K562 (cell line): ENCODE data around the gene TRUB1. TPM values are rescaled to one million over a fixed set of nuclear protein-coding genes. Genes with fewer than 3 reads are reported as not detected.

Experiments
- ATAC-seq: fragments of 200-7000 bp; cut with Tn5 transposase; 3 replicates; pipeline ENCODE4 v1.9.1; 2020; ENCODE audit warnings: moderate library complexity
- BruUV-seq: library from RNA; stranded (reverse); fragments of 400-500 nt; replicated peaks from 2 replicates; lab custom pipeline; 2021; lab: Mats Ljungman, UMichigan
- CTCF ChIA-PET: fragments of 300-600 bp; formaldehyde crosslinking; extraction: SDS; loops from one replicate; lab custom pipeline; 2021; ENCODE audit warnings: low intra/inter-chr PET ratio; lab: Yijun Ruan, JAX
- POLR2A ChIA-PET: fragments of 300-600, 350-650 bp; sonication (Branson Sonifier 250); formaldehyde crosslinking; extraction: SDS; loops from one replicate; lab custom pipeline; 2021; ENCODE audit warnings: antibody characterized with exemption, inconsistent platforms; lab: Yijun Ruan, JAX
- DNase-seq, 4 experiments: peaks; one replicate each; pipeline versions ENCODE4 v3.0.0 to v3.0.0-alpha.2; 2011 to 2018; ENCODE audit warnings: low spot score in 3 of 4, mixed read lengths in 3 of 4; ENCODE audit errors: extremely low read depth in 1 of 4
- FAIRE-seq: peaks from 2 replicates; lab custom pipeline; 2011; peaks lifted over from hg19 to GRCh38; lab: Jason Lieb, UNC
- H2AFZ ChIP-seq: 2 replicates; pipeline ENCODE4 v1.6.0; 2011; ENCODE audit warnings: low read depth, low read length, control low read depth, inconsistent platforms
- H3K27ac ChIP-seq: fragments of 200-600 bp; 3 replicates; pipeline ENCODE4 v1.8.0; 2011; ENCODE audit warnings: low read depth, mild to moderate bottlenecking, control low read depth, inconsistent platforms, low read length, moderate library complexity, mixed read lengths; ENCODE audit errors: extremely low read depth
- H3K27me3 ChIP-seq, 2 experiments: fragments of 300-600 bp in 1 of 2; 2 replicates in 1 of 2; 3 replicates in 1 of 2; pipeline versions ENCODE4 v1.6.0 to v1.8.0; 2011; ENCODE audit warnings: inconsistent platforms in 2 of 2, low read length in 2 of 2, mild to moderate bottlenecking in 1 of 2, mixed read lengths in 1 of 2, moderate library complexity in 1 of 2; ENCODE audit not compliant: control insufficient read depth in 2 of 2, insufficient read depth in 2 of 2
- H3K36me3 ChIP-seq: fragments of 300-600 bp; 3 replicates; pipeline ENCODE4 v1.8.0; 2011; ENCODE audit warnings: mild to moderate bottlenecking, low read length, inconsistent platforms; ENCODE audit not compliant: control insufficient read depth, insufficient read depth
- H3K4me1 ChIP-seq, 2 experiments: fragments of 200-600 bp in 1 of 2; replicated peaks in 1 of 2; 2 replicates in 1 of 2; 3 replicates in 1 of 2; pipeline versions ENCODE4 v1.5.1 to v1.8.0; 2011; ENCODE audit warnings: inconsistent platforms in 2 of 2, low read length in 2 of 2, mild to moderate bottlenecking in 1 of 2, mixed read lengths in 1 of 2, moderate library complexity in 1 of 2; ENCODE audit not compliant: control insufficient read depth in 2 of 2, insufficient read depth in 2 of 2
- H3K4me2 ChIP-seq: 2 replicates; pipeline ENCODE4 v1.6.1; 2011; ENCODE audit warnings: low read length, control low read depth, inconsistent platforms, mixed read lengths; ENCODE audit not compliant: insufficient read depth
- H3K4me3 ChIP-seq: fragments of 200-600 bp; sonication (generic), shearing (Covaris generic); 2 replicates; pipeline ENCODE4 v1.5.1; 2016; ENCODE audit warnings: control low read depth, inconsistent platforms
- H3K79me2 ChIP-seq: fragments of 200-600 bp; 3 replicates; pipeline ENCODE4 v1.8.0; 2011; ENCODE audit warnings: low read length, inconsistent platforms; ENCODE audit not compliant: control insufficient read depth, insufficient read depth
- H3K9ac ChIP-seq, 2 experiments: 2 replicates each; pipeline versions ENCODE4 v1.6.0 to v1.6.1; 2011; ENCODE audit warnings: low read depth in 2 of 2, low read length in 2 of 2, control low read depth in 1 of 2, inconsistent platforms in 1 of 2, mild to moderate bottlenecking in 1 of 2, mixed read lengths in 1 of 2; ENCODE audit not compliant: insufficient read depth in 1 of 2
- H3K9me1 ChIP-seq: one replicate; pipeline ENCODE4 v1.6.0; 2011; ENCODE audit warnings: inconsistent platforms, mild to moderate bottlenecking, low read length, moderate library complexity; ENCODE audit not compliant: control insufficient read depth, insufficient read depth
- H3K9me3 ChIP-seq: replicated peaks from 2 replicates; pipeline ENCODE4 v1.5.1; 2011; ENCODE audit warnings: low read depth, low read length, inconsistent platforms; ENCODE audit not compliant: control insufficient read depth, insufficient read depth
- H4K20me1 ChIP-seq: replicated peaks from 2 replicates; pipeline ENCODE4 v1.6.1; 2011; ENCODE audit warnings: low read length, inconsistent platforms, mixed read lengths; ENCODE audit not compliant: control insufficient read depth, insufficient read depth
- CBX1 ChIP-seq: sonication (generic); IDR thresholded peaks from 2 replicates; pipeline ENCODE4 v1.6.1; 2016; ENCODE audit warnings: antibody characterized with exemption, low read depth, mild to moderate bottlenecking
- CHCHD3 ChIP-seq: fragments of 250-450 bp; sonication (Bioruptor Pico); IDR thresholded peaks from 2 replicates; pipeline ENCODE4 v2.1.2; 2022; ENCODE audit warnings: mild to moderate bottlenecking
- E2F8 ChIP-seq: fragments of 450-650 bp; IDR thresholded peaks from 2 replicates; pipeline ENCODE4 v1.7.1; 2018; ENCODE audit warnings: mild to moderate bottlenecking, low read depth; ENCODE audit not compliant: partially characterized antibody
- ELF2 ChIP-seq: fragments of 250-450 bp; sonication (Bioruptor Pico); IDR thresholded peaks from 2 replicates; pipeline ENCODE4 v1.5.0; 2021; ENCODE audit warnings: mild to moderate bottlenecking
- FOS ChIP-seq: IDR thresholded peaks from 3 replicates; pipeline ENCODE4 v1.6.1; 2011; ENCODE audit not compliant: insufficient read length; ENCODE audit errors: extremely low read depth
- HMGN3 ChIP-seq: IDR thresholded peaks from 2 replicates; pipeline ENCODE4 v1.6.1; 2011; ENCODE audit warnings: borderline replicate concordance, low read depth, mild to moderate bottlenecking, mixed read lengths, low read length; ENCODE audit not compliant: insufficient read length; ENCODE audit errors: extremely low read depth
- HNRNPUL1 ChIP-seq: fragments of 200-400 bp; formaldehyde crosslinking; IDR thresholded peaks from 2 replicates; pipeline ENCODE4 v1.6.1; 2017; ENCODE audit warnings: low read length
- HSF4 ChIP-seq: fragments of 250-450 bp; sonication (Bioruptor Pico); IDR thresholded peaks from 2 replicates; pipeline ENCODE4 v2.1.2; 2022; ENCODE audit warnings: mild to moderate bottlenecking, moderate library complexity, borderline replicate concordance
- MAFF ChIP-seq: IDR thresholded peaks from 2 replicates; pipeline ENCODE4 v1.6.1; 2012; ENCODE audit warnings: low read length, improper control_type of control experiment
- MNT ChIP-seq, 2 experiments: fragments of 450-650 bp; conservative IDR thresholded peaks; 2 replicates each; pipeline ENCODE4 v1.6.1; 2017; ENCODE audit warnings: mild to moderate bottlenecking in 2 of 2, moderate library complexity in 2 of 2
- NCOA2 ChIP-seq, 2 experiments: fragments of 450-650 bp; IDR thresholded peaks; 2 replicates each; pipeline ENCODE4 v1.6.1; 2018; ENCODE audit warnings: mild to moderate bottlenecking in 2 of 2, moderate library complexity in 1 of 2; ENCODE audit not compliant: partially characterized antibody in 2 of 2
- PCBP1 ChIP-seq: fragments of 200-400 bp; formaldehyde crosslinking; IDR thresholded peaks from 2 replicates; pipeline ENCODE4 v1.6.1; 2018; ENCODE audit warnings: mild to moderate bottlenecking, low read depth, low read length; ENCODE audit not compliant: poor library complexity, severe bottlenecking
- PTBP1 ChIP-seq: fragments of 200-400 bp; formaldehyde crosslinking; IDR thresholded peaks from 2 replicates; pipeline ENCODE4 v1.6.1; 2017; ENCODE audit warnings: low read depth, low read length
- SRSF3 ChIP-seq: fragments of 200-400 bp; formaldehyde crosslinking; IDR thresholded peaks from 2 replicates; pipeline ENCODE4 v1.6.1; 2016; ENCODE audit warnings: mild to moderate bottlenecking, low read length, moderate library complexity; ENCODE audit not compliant: insufficient read depth
- ZNF277 ChIP-seq: fragments of 250-450 bp; sonication (Bioruptor Pico); IDR thresholded peaks from 2 replicates; pipeline ENCODE4 v1.8.0; 2022; ENCODE audit warnings: inconsistent platforms, mild to moderate bottlenecking, moderate library complexity, borderline replicate concordance
- ZNF655 ChIP-seq: fragments of 250-450 bp; sonication (Bioruptor Pico); IDR thresholded peaks from 2 replicates; pipeline ENCODE4 v1.5.0; 2021
- ZNF699 ChIP-seq: fragments of 250-450 bp; sonication (Bioruptor Pico); IDR thresholded peaks from 2 replicates; pipeline ENCODE4 v1.8.0; 2021; ENCODE audit warnings: mild to moderate bottlenecking, moderate library complexity; ENCODE audit not compliant: insufficient replicate concordance
- WGBS: fragments of 100-300 bp; shearing (Covaris generic); methylation state at CpG from one replicate; pipeline ENCODE4 v1.1.6; 2016; ENCODE audit warnings: low coverage, mixed read lengths; ENCODE audit not compliant: insufficient coverage; ENCODE audit errors: missing lambda C conversion rate; 5-methylcytosine and 5-hydroxymethylcytosine counted together
- in situ Hi-C: fragments of 300-500 bp; cut with MboI; formaldehyde crosslinking; loops from 4 replicates; pipeline ENCODE4 v1.15.0; 2018; ENCODE audit warnings: inconsistent platforms, mixed read lengths
- intact Hi-C: fragments of 100-400 bp; cut with micrococcal nuclease; formaldehyde crosslinking; loops from 2 replicates; pipeline ENCODE4 v1.14.2; 2022
- polyA plus RNA-seq, 8 experiments: library from polyadenylated mRNA; depleted of rRNA in 4 of 8; stranded (reverse) in 5 of 8; unstranded in 3 of 8; fragments of >200 nt; fragmentation: Nextera tagmentation in 2 of 8; fragmentation: Illumina TruSeq in 1 of 8; extraction: Ambion mirVana in 2 of 8; extraction: Trizol in 1 of 8; gene quantifications; 2 replicates each; pipeline versions ENCODE4 v1.2.1 to v1.2.3, GENCODE V29; 2011 to 2014; ENCODE audit warnings: inconsistent platforms in 1 of 8, missing spikeins in 1 of 8
- total RNA-seq, 7 experiments: library from RNA; depleted of rRNA in 6 of 7; stranded (reverse); fragments of >200 nt in 6 of 7; fragmentation: Illumina TruSeq in 2 of 7; extraction: Trizol in 2 of 7; gene quantifications; 2 replicates each; pipeline versions ENCODE4 v1.2.1 to v1.2.3, GENCODE V29; 2011 to 2021; ENCODE audit warnings: low replicate concordance in 1 of 7

TRUB1 gene
- total and polyA plus RNA-seq, 9 of the 15 experiments (the other 6 are each of a cell fraction or from before 2014, with no cell fraction given): 4.6 to 16.5 (median 11.5) TPM

- intact Hi-C loops (no loop called here), in situ Hi-C loops (no loop called here)
- Histone ChIP-seq H3K9me1 (no peaks in the 10 kb centered on the region), H3K27me3 (peaks cover 0 to 2% of the 10 kb centered on the region in 2 experiments; a peak in 1 of 5 replicates), H3K9ac (no peak overlapping the region), H3K4me1 (no peaks in the 10 kb centered on the region), H2AFZ (no peak overlapping the region), H3K36me3 (no peaks in the 10 kb centered on the region)
- POLR2A ChIA-PET: no interaction called here
- WGBS: 3% methylated on average over 3 of the region's 5 CpGs
- no peak for TF ChIP-seq SRSF3
- no peak for TF ChIP-seq ELF2 (CRISPR knock-in tag)
- TF ChIP-seq ZNF699 (CRISPR knock-in tag): no peak
- TF ChIP-seq HSF4 (CRISPR knock-in tag): no peak
- no peak for TF ChIP-seq PTBP1
- TF ChIP-seq MAFF: no peak
- TF ChIP-seq PCBP1: no peak
- TF ChIP-seq HMGN3: no peak
- TF ChIP-seq ZNF655 (CRISPR knock-in tag): no peak
- no peak for TF ChIP-seq CBX1
- TF ChIP-seq NCOA2 (IDR thresholded peaks at IDR 0.05; ENCODE audit: partially characterized antibody in 2 of 2): no peak
- TF ChIP-seq FOS: no peak
- no peak for TF ChIP-seq CHCHD3 (CRISPR knock-in tag)
- no peak for TF ChIP-seq E2F8
- no peak for TF ChIP-seq MNT (conservative IDR thresholded peaks at IDR 0.05)
- TF ChIP-seq HNRNPUL1: no peak
- TF ChIP-seq ZNF277 (CRISPR knock-in tag): no peak
- TF ChIP-seq, all 486 proteins: peak for 0
- BruUV-seq: no TSS peak
- Histone ChIP-seq H3K79me2 (no peaks in the 10 kb centered on the region), H3K9me3 (no peaks in the 10 kb centered on the region), H4K20me1 (no peaks in the 10 kb centered on the region), H3K4me3 (no peak overlapping the region), H3K27ac (no peak overlapping the region), H3K4me2 (no peak overlapping the region)
- DNase-seq (no peak), FAIRE-seq (no peak), ATAC-seq (no peak)
- CTCF ChIA-PET: no interaction called here
Measured at GRCh38 chr10:114908896-114909295, 29.1 kb upstream of the TRUB1 start.
